Neural cell (in vitro differentiated cells): ENCODE measurements around the gene BICRAL. TPM values are rescaled to one million over a fixed set of nuclear protein-coding genes. Genes with fewer than 3 reads are reported as not detected.
"Not testable (repeated sequence)": the region's sequence is repeated elsewhere in the genome, so short reads cannot be mapped to it uniquely, and the experiment has no call there.

ENCODE experiments used
- H2AFZ ChIP-seq: fragments of 200-600, 300-800 bp; sonication (generic), shearing (Covaris generic); 2 replicates; pipeline ENCODE4 v1.6.0; 2014; ENCODE audit warnings: low read depth, mild to moderate bottlenecking, antibody characterized with exemption, low read length, moderate library complexity
- H3F3A ChIP-seq: fragments of 200-600 bp; shearing (Covaris generic); 2 replicates; pipeline ENCODE4 v1.6.1; 2016; ENCODE audit warnings: mild to moderate bottlenecking, moderate library complexity, mixed read lengths, antibody characterized with exemption, low read length; ENCODE audit not compliant: insufficient read depth, poor library complexity, severe bottlenecking
- H3K27ac ChIP-seq: fragments of 200-600, 300-800 bp; sonication (generic), shearing (Covaris generic); 2 replicates; pipeline ENCODE4 v1.5.1; 2014; ENCODE audit warnings: mild to moderate bottlenecking, low read length, moderate library complexity
- H3K27me3 ChIP-seq: fragments of 300-800, 200-600 bp; sonication (generic), shearing (Covaris generic); 2 replicates; pipeline ENCODE4 v1.6.0; 2014; ENCODE audit warnings: mild to moderate bottlenecking, low read depth, low read length, moderate library complexity; ENCODE audit not compliant: insufficient read depth
- H3K36me3 ChIP-seq: fragments of 300-800, 200-600 bp; sonication (generic), shearing (Covaris generic); 2 replicates; pipeline ENCODE4 v1.5.1; 2014; ENCODE audit warnings: mild to moderate bottlenecking, antibody characterized with exemption, low read length, moderate library complexity; ENCODE audit not compliant: insufficient read depth
- H3K4me2 ChIP-seq: fragments of 300-800, 200-600 bp; sonication (generic), shearing (Covaris generic); 2 replicates; pipeline ENCODE4 v1.6.0; 2014; ENCODE audit warnings: mild to moderate bottlenecking, low read length
- H3K4me3 ChIP-seq: fragments of 300-800, 200-600 bp; sonication (generic), shearing (Covaris generic); 2 replicates; pipeline ENCODE4 v1.5.1; 2014; ENCODE audit warnings: mild to moderate bottlenecking, low read length, moderate library complexity
- H3K79me2 ChIP-seq: fragments of 200-600 bp; shearing (Covaris generic); replicated peaks from 2 replicates; pipeline ENCODE4 v1.6.0; 2014; ENCODE audit warnings: mild to moderate bottlenecking, low read length, moderate library complexity; ENCODE audit not compliant: insufficient read depth
- H3K9ac ChIP-seq: fragments of 300-800, 200-600 bp; sonication (generic), shearing (Covaris generic); 2 replicates; pipeline ENCODE4 v1.6.1; 2016; ENCODE audit warnings: mild to moderate bottlenecking, low read length, mixed read lengths
- H3K9me2 ChIP-seq: fragments of 200-600 bp; shearing (Covaris generic); 2 replicates; pipeline ENCODE4 v1.6.1; 2016; ENCODE audit warnings: mild to moderate bottlenecking, low read length, mixed read lengths; ENCODE audit not compliant: insufficient read depth
- H3K9me3 ChIP-seq: fragments of 200-600, 300-800 bp; sonication (generic), shearing (Covaris generic); 2 replicates; pipeline ENCODE4 v1.6.1; 2016; ENCODE audit warnings: mild to moderate bottlenecking, mixed run types, low read length, moderate library complexity, mixed read lengths
- H4K20me1 ChIP-seq: fragments of 200-600 bp; shearing (Covaris generic); 2 replicates; pipeline ENCODE4 v1.6.1; 2016; ENCODE audit warnings: mild to moderate bottlenecking, mixed run types; ENCODE audit not compliant: insufficient read depth
- EP300 ChIP-seq: fragments of 450-650 bp; conservative IDR thresholded peaks from 2 replicates; pipeline ENCODE4 v1.6.1; 2014; ENCODE audit warnings: antibody characterized with exemption, mild to moderate bottlenecking, moderate library complexity; ENCODE audit not compliant: poor library complexity, severe bottlenecking
- EZH2 ChIP-seq: fragments of 200-600, 300-800 bp; shearing (Covaris generic), sonication (generic); IDR thresholded peaks from 2 replicates; pipeline ENCODE4 v1.6.1; 2014; ENCODE audit warnings: antibody characterized with exemption, low read length, borderline replicate concordance, mild to moderate bottlenecking; ENCODE audit not compliant: insufficient read depth, poor library complexity, severe bottlenecking
- MXI1 ChIP-seq: fragments of 450-650 bp; conservative IDR thresholded peaks from 2 replicates; pipeline ENCODE4 v1.6.1; 2014; ENCODE audit warnings: antibody characterized with exemption, mild to moderate bottlenecking; ENCODE audit not compliant: poor library complexity, severe bottlenecking
- POLR2AphosphoS5 ChIP-seq: IDR thresholded peaks from 2 replicates; pipeline ENCODE4 v1.6.1; 2012
- RAD21 ChIP-seq: fragments of 450-650 bp; conservative IDR thresholded peaks from 2 replicates; pipeline ENCODE4 v1.6.1; 2014; ENCODE audit warnings: antibody characterized with exemption, mild to moderate bottlenecking, moderate library complexity
- SMC3 ChIP-seq: fragments of 450-650 bp; conservative IDR thresholded peaks from 2 replicates; pipeline ENCODE4 v1.6.1; 2014; ENCODE audit warnings: antibody characterized with exemption, mild to moderate bottlenecking, moderate library complexity; ENCODE audit not compliant: poor library complexity
- TAF1 ChIP-seq: IDR thresholded peaks from 2 replicates; pipeline ENCODE4 v1.6.1; 2012; ENCODE audit warnings: low read depth
- polyA plus RNA-seq: library from polyadenylated mRNA; depleted of rRNA; stranded (reverse); fragments of >200 nt; gene quantifications from 2 replicates; pipeline ENCODE4 v1.2.3, GENCODE V29; 2014
- TF ChIP-seq, protein P1 (sequence below): IDR thresholded peaks from 2 replicates; pipeline ENCODE4 v1.6.1; 2012; ENCODE audit warnings: borderline replicate concordance
- TF ChIP-seq, protein P2 (sequence below): fragments of 450-650 bp; IDR thresholded peaks from 2 replicates; pipeline ENCODE4 v1.5.1; 2014; ENCODE audit warnings: antibody characterized with exemption, mild to moderate bottlenecking, moderate library complexity; ENCODE audit not compliant: poor library complexity, severe bottlenecking

BICRAL gene
- polyA plus RNA-seq, 1 donor from 2014 or later = 6.7 TPM

DNA sequence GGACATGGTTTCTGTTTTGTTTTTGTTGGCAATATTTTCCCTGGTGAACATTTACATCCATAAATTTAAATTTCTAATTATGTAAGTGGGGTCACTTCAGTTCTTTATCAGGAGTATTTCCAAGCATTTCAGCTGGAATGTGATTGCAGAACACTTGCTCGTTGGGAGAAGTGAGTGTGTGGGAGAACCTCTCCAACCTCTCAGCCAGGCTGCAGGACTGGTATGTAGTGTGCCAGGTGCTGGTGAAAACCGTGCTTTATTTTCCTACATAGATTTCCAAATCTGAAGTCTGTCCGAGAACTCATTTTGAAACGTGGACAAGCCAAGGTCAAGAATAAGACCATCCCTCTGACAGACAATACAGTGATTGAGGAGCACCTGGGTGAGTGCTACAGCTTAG is 103.8 kb downstream of the BICRAL start:
- peaks cover 4% of the 10 kb centered on the region for H3K79me2 ChIP-seq
- no peaks in the 10 kb centered on the region for H3K36me3 ChIP-seq
- TF ChIP-seq MXI1 (no peak), POLR2AphosphoS5 (no peak), TAF1 (no peak), EZH2 (no peak), EP300 (no peak), RAD21 (no peak), SMC3 (no peak)
- TF ChIP-seq, protein P1, sequence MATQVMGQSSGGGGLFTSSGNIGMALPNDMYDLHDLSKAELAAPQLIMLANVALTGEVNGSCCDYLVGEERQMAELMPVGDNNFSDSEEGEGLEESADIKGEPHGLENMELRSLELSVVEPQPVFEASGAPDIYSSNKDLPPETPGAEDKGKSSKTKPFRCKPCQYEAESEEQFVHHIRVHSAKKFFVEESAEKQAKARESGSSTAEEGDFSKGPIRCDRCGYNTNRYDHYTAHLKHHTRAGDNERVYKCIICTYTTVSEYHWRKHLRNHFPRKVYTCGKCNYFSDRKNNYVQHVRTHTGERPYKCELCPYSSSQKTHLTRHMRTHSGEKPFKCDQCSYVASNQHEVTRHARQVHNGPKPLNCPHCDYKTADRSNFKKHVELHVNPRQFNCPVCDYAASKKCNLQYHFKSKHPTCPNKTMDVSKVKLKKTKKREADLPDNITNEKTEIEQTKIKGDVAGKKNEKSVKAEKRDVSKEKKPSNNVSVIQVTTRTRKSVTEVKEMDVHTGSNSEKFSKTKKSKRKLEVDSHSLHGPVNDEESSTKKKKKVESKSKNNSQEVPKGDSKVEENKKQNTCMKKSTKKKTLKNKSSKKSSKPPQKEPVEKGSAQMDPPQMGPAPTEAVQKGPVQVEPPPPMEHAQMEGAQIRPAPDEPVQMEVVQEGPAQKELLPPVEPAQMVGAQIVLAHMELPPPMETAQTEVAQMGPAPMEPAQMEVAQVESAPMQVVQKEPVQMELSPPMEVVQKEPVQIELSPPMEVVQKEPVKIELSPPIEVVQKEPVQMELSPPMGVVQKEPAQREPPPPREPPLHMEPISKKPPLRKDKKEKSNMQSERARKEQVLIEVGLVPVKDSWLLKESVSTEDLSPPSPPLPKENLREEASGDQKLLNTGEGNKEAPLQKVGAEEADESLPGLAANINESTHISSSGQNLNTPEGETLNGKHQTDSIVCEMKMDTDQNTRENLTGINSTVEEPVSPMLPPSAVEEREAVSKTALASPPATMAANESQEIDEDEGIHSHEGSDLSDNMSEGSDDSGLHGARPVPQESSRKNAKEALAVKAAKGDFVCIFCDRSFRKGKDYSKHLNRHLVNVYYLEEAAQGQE = no peak
- TF ChIP-seq, protein P2, sequence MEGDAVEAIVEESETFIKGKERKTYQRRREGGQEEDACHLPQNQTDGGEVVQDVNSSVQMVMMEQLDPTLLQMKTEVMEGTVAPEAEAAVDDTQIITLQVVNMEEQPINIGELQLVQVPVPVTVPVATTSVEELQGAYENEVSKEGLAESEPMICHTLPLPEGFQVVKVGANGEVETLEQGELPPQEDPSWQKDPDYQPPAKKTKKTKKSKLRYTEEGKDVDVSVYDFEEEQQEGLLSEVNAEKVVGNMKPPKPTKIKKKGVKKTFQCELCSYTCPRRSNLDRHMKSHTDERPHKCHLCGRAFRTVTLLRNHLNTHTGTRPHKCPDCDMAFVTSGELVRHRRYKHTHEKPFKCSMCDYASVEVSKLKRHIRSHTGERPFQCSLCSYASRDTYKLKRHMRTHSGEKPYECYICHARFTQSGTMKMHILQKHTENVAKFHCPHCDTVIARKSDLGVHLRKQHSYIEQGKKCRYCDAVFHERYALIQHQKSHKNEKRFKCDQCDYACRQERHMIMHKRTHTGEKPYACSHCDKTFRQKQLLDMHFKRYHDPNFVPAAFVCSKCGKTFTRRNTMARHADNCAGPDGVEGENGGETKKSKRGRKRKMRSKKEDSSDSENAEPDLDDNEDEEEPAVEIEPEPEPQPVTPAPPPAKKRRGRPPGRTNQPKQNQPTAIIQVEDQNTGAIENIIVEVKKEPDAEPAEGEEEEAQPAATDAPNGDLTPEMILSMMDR = no peak
- no peaks in the 10 kb centered on the region for H3K9me2 ChIP-seq
- H3F3A ChIP-seq = peaks cover 6% of the 10 kb centered on the region
- H3K27me3 ChIP-seq = no peaks in the 10 kb centered on the region
- H3K9me3 ChIP-seq = no peaks in the 10 kb centered on the region
- no peak overlapping the region for H3K9ac ChIP-seq
- no peak overlapping the region for H3K4me2 ChIP-seq
- H3K4me3 ChIP-seq = no peak overlapping the region
- H3K27ac ChIP-seq = no peak overlapping the region
- H4K20me1 ChIP-seq = no peaks in the 10 kb centered on the region
- no peak overlapping the region for H2AFZ ChIP-seq

GRCh38 chr6:42888201-42888600 is 106.3 kb downstream of the BICRAL start:
- not testable (repeated sequence) for H3K36me3 ChIP-seq, H3K9me2 ChIP-seq, H3F3A ChIP-seq, H3K4me2 ChIP-seq, H3K9ac ChIP-seq, H3K27me3 ChIP-seq, H3K79me2 ChIP-seq, H3K27ac ChIP-seq, H3K4me3 ChIP-seq, H4K20me1 ChIP-seq, H2AFZ ChIP-seq, H3K9me3 ChIP-seq

GRCh38 chr6:42889815-42890214 is 108.0 kb downstream of the BICRAL start:
- H3K27ac ChIP-seq = peak overlapping the region; percentile 94
- no peaks in the 10 kb centered on the region for H4K20me1 ChIP-seq
- H3K4me2 ChIP-seq = peak overlapping the region; percentile 98
- H3K27me3 ChIP-seq = no peaks in the 10 kb centered on the region
- H3K79me2 ChIP-seq = no peaks in the 10 kb centered on the region
- peak overlapping the region; percentile 93 for H3K4me3 ChIP-seq
- no peaks in the 10 kb centered on the region for H3K9me3 ChIP-seq
- H3K36me3 ChIP-seq = no peaks in the 10 kb centered on the region
- H3K9ac ChIP-seq = peak overlapping the region; percentile 97
- H3K9me2 ChIP-seq = no peaks in the 10 kb centered on the region
- peak overlapping the region; percentile 97 for H2AFZ ChIP-seq
- peaks cover 6% of the 10 kb centered on the region for H3F3A ChIP-seq
- TF ChIP-seq RAD21 (no peak), POLR2AphosphoS5 (no peak)
- TF ChIP-seq, protein P2 = no peak
